Activated T-helper 9 cell treated with anti-CD3 and anti-CD28 coated beads, Interleukin-2, amount 50 U/mL, for 16 hours (primary cell): Measurements from ENCODE around the gene MOB2.

ENCODE experiments used
- DNase-seq: peaks from one replicate; pipeline ENCODE4 v3.0.0-alpha.2; 2020; ENCODE audit warnings: low read depth

The MOB2 gene

DNA sequence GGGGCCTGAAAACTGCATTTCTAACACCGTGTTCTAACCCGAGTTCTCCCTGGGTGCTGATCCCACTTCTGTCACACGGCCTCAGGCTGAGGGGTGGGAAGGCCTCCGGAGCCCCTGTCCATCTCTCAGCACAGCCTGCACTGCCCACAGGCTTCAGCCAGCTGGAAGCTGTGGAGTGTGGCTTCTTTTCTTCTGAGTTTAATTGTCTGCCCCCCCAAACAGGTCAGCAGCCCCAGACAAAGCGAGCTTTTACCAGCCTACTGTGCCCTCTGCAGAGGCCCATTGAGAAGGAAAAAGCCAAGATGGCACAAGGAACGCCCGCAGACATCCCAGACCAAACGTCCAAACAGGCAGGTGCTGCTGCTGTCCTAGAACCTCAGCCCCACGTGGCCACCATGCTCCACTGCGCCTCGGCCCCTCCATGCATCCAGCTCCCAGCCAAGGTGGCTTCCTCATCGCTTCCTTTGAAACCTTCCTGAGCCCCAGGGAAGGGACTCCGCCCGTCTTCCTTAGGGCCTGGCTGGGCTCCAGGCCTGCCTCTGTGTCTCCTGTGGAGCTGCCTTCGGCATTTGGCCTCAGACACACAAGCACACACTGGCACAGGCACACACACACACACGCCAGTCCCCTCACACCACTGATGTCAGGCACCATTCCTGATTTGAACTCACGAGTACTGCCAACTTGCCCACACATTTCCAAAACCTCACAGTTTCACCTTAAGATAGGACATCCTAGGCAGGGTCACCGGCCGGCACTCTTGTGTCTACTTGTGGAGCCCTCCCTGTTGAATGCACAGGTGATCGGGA, 1.7 kb downstream of the MOB2 start:
- no peak for DNase-seq

DNA sequence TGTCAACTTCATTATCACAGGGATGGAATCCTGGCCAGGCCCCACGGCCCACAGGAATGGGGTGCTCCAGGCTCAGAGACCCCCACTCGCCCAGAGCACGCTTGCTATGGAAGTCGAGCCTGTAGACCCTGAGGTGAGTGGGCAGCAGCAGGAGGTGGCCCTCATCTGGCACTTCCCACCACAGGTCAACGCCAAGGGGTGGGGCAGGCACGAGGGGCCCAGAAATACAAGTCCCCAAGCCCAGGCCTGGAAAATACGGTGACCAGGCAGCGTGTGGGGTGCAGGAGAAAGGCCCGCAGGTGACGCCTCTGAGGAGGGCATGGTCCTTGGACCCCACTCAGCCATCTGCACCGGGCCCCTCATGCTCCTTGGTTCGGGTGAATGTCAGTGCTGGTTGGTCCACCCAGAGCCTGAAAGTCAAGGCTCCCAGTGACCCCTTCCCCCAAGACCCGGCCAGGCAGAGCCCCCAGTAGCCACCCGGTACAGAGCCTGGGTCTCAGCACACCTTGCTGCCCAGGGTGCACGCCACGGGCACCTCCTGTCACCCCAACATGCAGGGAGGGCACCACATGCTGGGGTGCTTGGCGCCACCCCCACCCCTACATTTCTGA, 2.4 kb downstream of the MOB2 start:
- no peak for DNase-seq

DNA sequence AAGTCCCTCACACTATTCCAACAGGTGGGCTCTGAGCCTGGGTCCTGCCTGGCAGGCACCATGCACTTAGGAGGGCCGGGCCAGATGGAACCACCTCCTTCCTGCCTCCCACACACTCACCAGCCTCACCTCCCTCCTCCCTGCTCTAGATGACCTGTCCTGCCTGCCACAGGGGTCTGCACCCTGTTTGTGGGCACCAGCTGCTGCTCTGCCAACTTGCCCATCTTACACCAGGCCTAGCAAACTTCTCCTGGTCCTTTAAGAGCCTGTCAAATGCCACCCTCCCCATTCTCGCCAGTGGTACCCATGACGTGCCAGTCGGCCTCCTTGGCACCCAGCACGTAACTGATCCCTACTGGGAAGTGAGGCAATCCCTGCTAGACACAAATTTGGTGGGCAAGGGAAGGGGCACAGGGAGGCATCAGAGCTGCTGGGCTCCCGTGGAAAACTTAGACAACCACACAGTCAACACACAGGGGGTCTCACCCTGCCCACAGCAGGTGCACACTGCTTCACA, 3.1 kb downstream of the MOB2 start:
- DNase-seq: no peak

DNA sequence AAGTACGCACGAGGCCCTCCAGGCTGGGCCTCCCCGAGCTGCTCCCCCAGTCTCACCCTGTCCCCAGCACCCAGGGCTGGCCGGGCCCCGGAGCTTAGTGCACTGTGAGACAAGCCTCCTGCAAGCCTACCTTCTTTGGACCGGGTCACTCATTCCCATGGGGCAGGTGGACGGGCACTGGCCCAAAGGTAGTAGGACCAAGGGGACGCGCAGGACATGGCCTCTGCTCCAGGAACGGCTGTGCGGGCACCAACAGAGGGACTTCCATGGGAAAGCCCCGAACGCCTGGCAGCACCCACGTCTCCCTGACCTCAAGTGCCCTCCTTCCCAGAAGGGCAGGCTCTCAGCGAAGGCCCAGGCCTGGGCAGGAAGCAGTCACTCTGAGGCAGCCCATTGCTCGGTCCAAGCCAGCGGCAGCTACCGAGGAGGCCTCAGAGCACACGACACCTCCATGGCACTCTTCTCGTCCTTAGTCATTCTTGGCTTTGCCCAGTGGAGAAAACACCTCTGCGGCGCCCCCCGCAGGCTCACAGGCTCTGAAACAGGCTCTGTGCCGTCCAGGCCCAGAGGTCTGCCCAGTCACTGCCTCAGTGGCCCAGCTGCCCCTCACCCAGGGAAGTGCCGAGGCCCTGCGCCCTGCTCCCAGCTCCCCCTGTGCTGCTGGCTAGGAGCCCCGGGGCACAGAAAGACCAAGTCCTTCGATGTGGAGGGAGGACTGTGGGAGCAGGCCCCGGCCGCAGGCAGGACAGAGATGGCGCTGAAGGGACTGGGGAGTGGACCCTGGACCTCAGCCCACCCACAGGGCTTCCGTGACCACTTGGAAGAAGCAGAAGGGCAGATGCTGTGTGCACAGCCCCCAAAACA, 3.8 kb downstream of the MOB2 start:
- no peak for DNase-seq

DNA sequence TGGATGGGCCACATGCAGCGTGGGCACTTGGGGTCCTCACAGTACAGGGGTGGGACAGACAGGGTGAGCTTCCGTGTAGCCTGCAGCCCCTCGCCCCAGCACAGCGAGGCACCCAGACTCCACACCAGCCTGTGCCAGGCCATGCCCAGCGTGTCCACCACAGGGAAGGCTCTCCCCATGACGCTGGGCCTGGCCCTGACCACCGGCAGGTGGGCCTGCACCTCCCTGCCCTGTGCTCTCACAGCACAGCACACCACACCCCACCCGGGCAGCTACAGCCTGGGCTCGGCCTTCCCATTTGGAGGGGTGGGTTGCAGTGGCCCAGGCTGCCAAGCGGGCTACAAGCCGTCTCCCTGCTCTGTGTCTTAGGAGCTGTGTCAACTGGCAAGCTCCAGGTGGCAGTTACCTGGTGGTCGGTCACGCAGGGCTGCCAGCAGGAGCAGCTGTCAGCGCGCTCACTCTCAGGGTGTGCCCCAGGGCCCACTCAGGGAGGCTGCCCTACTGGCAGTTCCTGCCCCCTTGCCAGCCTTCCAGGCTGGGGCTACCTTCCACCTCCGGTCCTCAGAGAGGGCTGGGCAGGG, 4.6 kb downstream of the MOB2 start:
- no peak for DNase-seq

DNA sequence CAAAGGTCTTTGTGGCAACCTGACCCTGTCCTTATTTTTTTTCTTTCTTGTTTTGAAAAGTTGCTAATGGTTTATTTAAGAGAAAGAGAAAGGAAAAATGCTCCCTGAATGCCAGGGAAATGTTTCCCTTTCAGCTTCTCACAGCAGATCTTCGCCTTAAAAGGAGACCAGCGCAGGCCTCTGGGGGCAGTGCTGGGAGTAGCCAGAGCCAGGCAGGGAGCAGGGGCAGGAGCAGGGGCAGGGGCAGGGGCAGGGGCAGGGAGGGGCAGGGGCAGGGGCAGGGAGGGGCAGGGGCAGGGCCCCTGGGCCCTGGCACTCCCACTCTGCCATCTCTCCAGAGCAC, 5.1 kb downstream of the MOB2 start:
- DNase-seq: no peak

DNA sequence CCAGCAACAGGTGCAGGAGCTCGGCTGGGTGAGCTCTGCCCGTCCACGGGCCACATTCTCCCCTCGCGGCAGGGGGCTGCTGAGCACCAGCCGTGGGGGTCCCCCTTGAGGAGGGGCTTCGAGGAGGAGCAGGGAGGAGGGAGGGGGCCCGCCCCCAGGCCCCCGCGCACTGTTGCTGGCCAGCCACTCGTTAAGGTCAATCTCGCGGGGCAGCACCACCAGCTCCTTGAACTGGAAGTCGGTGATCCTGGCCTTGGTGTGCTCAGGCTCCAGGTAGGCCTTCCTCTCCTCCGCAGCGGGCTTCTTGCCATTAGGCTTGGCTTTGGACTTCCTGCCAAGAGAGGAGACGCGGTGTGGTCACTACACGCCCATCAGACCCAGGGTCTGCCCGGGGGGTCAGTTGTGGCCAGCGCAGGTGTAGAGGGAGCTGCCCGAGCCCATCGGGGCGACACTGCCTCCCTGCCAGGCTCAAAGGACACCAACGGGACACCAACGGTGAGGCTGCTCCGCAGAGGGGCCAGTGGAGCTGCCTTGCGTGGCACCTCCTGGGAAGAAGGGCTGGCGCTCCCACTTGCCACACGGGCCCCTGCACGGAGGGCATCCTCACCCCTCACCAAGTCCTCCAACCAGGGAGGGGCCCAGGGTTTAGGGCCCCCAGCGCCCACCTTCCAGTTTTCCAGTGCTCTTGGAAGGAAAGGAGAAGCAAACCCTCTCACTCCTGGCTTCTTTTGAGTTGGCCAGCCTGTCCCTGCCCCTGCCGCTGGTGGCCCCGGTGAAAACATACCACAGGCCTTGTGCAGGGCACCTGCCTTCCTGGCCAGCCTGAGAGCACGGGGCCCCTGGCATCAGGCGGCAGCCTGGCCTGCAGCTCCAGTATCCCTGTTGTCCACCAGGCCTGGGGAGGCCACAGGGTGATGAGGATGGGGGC, 5.8 kb downstream of the MOB2 start:
- DNase-seq: no peak

DNA sequence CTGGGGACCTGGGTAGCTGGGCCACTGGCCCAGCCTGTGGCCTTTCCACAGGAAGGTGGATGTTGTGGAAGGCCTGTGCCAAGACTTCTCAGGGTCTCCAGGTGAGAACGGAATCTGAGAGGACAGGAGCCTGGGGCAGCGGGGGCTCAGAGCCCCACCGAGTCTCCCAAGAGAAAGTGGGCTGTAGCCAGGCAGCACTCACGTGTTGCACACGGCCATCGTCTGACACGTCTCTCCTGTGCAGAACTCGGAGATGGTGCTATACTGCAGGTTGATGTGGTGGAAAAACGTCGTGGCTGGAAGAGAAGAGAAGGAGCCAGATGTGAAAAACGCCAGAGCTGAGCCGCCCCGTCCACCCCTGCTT, 6.4 kb downstream of the MOB2 start:
- no peak for DNase-seq

DNA sequence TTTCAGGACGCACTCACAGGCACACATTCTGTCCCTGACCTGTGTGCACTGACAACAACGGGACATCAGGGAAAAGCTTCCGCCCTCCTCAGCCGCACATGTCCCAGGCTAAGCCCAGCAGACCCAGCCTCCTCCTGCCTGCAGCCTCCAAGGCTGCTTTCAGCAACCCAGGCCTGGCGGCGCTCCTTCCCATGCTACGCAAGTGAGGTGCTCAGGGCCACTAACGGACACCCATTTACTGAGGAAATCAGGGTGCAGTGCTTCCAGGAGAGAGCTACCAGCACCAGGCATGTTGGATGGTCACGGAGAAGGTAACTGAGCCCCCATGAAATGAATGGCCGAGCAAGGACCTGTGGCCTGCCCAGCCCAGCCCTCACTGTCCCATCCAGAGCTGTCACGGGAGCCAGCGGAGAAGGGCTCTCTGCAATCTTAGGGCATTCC, 6.9 kb downstream of the MOB2 start:
- no peak for DNase-seq

DNA sequence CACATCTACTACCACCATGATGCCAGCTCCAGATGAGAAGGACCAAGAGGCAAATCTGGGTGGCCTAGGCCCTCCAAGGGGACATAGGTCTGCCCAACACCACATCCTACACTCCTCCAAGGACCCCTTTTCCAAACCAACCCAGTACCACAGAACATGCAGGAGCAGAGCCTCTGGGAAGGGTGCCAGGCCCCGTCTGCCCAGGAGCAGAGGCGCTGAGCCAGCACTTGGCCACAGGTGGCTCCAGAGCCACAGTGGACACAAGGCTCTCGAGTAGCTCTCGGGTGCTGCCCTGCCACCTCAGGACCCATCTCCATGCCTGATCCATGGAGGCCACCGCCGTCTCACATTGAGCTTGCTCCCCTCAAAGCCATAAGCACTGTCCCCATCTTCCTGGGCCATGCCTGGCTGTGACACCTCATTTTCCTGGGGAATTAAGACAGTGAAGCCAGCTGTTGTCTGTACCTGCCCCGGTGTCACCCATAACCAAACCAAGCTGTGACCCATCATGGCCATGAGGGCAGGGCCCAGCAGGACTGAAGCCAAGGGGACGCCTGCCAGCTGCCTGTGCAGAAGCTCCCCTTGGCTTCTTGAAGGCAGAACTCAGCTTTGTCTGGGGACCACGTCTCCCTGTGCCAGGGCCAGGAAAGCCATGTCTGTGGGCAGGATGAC, 7.4 kb downstream of the MOB2 start:
- DNase-seq: no peak

DNA sequence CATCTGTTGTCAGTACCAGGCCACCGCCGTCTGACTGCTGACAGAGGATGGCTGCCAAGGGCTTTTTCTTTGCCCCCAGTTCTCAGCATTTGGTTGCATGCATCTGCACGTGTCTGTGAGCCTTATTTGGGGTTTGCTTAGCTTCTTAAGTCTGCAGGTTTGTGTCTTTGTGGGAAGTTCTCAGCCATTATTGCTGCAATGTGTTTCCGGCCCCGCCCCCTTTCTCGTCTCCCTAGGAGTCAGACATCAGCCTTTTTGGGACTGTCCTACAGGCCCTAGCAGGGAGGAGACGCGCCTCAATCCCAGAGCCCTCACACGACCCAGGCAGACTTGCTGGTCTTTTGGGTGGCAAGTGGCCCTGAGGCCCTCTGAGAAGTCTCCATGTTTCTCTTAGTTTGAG, 8.0 kb downstream of the MOB2 start:
- no peak for DNase-seq

DNA sequence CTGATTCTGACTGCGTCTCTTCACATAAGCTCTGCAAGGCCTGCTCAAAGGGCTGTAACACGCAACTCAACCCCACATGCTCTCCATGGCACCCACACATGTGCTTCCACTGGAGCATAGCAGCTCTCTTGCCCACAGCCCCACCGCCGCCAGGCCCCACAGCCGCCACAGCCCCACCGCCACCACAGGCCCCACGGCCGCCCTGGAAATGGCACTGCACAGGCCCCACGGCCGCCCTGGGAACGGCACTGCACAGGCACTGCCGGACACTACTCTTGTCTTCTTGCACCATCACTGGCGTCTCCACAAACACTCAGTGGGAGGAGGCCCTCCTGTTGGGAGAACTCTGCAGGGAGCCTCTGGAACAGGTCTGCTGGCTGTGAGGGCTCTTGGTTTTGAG, 8.6 kb downstream of the MOB2 start:
- no peak for DNase-seq

DNA sequence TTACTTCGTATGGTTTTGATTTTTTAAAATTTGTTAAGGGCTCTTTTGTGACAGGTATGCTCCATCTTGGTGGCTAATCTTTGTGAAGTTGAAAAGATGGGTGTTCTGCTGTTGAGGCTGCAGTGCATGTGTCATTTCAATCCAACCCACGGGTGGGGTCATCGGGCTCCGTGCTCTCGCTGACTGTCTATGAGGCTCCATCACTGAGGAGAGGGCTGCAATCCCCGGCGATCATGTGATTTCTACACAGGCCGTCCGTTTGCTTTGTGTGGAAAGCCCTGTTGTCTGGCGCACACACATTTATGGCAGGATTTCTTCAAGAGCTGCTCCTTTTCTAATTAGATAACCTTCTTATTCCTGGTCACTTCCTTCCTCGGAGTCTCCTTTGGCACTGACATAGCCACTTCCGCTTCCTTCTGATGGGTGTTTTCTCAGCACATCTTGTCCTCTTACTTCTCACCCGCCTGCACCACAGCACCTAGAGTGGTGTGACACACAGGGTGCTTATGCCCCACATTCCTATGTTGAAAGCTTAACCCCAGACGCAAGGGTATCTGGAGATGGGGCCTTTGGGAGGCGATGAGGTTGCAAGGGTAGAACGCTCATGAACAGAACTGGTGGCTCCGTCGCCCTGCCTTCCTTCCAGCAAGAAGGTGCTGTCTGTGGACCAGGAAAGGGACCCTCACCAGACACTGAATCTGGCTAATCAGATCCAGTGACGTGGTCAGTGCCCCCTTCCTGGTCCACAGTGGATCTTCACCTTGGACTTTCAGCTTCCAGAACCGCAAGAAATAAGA, 9.4 kb downstream of the MOB2 start:
- no peak for DNase-seq

DNA sequence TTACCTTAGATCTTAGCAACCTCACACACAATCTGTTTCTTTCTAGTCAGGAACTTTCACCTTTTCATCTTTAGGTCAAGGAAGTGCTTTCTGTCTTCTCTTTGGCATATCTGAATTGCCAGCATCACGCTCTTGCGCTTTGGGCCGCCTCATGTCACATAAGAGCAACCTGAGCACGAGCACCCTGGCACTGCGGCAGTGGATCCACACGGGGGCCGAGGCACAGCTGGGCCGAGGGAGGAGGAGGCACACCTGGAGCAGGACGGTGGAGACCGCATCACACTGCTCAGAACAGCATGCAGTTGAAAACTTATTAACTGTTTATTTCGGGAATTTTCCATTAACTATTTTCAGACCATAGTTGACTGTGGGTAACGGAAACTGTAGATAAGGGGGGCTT, 10.7 kb downstream of the MOB2 start:
- DNase-seq: no peak

DNA sequence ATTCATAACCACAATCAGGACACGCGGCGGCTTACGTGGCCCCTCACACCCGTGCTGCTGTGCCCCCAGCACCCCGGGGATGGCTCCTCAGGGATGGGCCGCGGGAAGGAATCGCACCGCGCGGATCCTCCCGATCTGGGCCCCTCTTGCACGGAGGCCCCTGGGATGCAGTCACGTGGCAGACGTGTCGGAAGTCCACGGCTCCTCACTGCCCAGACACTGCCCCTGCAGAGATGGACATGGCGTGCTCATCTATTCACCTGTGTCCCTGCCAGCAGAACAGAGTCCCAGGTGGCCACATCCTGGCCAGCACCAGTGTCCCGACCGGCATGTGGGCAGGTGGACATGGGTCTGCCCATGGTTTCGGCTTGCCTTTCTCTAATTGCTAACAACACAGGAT, 12.8 kb downstream of the MOB2 start:
- DNase-seq: no peak

DNA sequence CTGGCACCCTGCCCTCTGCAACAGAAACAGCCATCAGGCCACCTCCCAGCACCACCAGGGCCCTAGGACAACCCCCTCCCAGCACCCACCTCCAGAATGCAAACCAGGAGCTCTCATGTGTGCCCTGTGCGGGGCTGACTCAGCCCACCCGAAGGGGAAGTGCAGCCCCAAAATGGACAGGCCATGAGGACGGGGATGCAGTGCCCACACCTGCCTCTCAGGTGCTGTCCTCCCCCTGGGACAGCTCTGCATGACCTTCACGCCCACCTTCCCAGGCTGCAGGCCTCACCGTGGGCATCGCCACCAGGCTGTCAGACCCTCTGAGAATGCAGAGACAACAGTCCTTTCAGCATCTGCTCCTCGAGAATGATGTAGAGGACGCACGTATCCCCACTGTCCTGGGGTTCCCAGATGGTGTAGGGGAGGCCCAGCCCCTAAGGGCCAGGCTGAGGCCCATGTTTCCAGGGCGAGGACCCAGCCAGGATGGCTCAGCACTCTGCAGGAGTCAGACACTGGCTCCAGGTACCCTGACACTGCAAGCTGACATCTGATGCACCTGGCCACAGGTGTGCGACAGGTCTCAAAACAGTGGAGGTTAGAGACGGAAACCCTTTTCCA, 13.5 kb downstream of the MOB2 start:
- no peak for DNase-seq

DNA sequence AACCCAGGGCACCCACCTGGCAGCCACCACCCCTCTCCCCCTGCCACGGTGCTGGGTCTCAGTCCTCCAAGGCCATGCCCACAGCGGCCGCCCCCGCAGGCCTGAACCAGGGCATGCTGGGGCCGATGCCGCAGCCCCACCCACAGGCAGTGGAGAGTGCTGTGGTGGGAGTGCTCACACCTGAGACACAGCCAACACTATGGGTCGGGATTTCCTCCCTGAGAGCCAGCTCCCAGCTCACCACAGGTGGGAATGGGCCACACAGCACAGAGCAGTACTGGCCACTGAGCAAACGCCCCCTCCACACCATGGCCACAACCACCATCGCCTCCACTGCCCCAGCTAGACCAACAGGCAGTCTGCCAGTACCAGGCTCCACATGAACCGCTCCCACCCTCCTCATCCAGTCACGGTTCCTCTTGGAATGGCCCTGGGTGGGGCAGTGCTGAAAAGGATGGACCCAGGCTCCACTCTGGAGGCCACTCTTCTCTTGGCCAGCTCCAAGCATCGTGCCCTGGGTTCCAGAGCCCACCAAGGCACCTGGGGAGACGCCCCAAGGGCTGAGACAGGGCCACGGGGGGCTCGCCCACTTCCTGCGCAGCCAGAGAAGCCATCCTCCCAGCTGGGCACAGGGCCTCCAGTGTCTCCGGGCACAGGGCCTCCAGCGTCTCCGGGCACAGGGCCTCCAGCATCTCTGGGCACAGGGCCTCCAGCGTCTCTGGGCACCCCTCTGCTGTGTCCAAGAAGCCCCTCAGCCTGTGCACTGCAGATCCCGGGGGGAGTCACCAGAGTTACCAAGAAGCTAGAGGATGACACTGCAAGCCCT, 14.2 kb downstream of the MOB2 start:
- no peak for DNase-seq

DNA sequence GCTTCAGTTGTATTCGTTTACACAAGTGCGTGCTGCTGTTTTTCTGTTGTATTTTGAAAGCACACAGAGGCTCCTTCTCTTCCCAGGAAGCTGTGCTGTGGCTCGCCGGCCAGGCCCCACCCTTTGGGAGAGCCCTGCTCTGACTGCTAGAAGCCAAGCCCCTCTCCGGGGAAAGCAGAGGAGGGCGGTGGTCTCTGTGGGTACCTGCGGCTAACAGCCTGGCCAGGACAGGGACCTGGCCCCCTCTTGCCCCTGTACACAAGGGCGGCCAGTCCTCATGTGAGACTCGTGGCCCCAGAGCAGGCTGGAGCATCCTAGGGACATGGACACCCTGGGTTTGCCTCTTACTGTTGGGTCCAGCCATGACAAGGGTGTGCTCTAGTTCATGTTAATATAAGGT, 14.8 kb downstream of the MOB2 start:
- no peak for DNase-seq
